Psoas muscle (tissue), 8 donors: ENCODE results near the gene USP11. TPM values are rescaled to one million over a fixed set of nuclear protein-coding genes. Genes with fewer than 3 reads are reported as not detected.

Experiments used
- ATAC-seq, 4 donors: fragments of 200-7000 bp; cut with Tn5 transposase; one replicate each; pipeline ENCODE4 v1.9.1; 2020; ENCODE audit warnings: moderate library complexity in 3 of 4, mild to moderate bottlenecking in 2 of 4
- DNase-seq, 2 donors: peaks; one replicate each; pipeline ENCODE4 v3.0.0-alpha.2; 2020
- H3K27ac ChIP-seq: fragments of 200-600 bp; one replicate; pipeline ENCODE4 v1.8.0; 2022
- H3K27me3 ChIP-seq, 3 donors: fragments of 200-600 bp in 1 of 3; one replicate each; pipeline versions ENCODE4 v1.6.1 to v1.8.0; 2013 to 2022; ENCODE audit warnings: low read length in 2 of 3, mild to moderate bottlenecking in 2 of 3, moderate library complexity in 1 of 3; ENCODE audit not compliant: insufficient read depth in 3 of 3
- H3K36me3 ChIP-seq, 2 donors: fragments of 200-600 bp in 1 of 2; one replicate each; pipeline versions ENCODE4 v1.6.1 to v1.8.0; 2013 to 2022; ENCODE audit warnings: low read depth in 1 of 2, mild to moderate bottlenecking in 1 of 2, moderate library complexity in 1 of 2; ENCODE audit not compliant: insufficient read depth in 1 of 2
- H3K4me1 ChIP-seq: fragments of 200-600 bp; one replicate; pipeline ENCODE4 v1.8.0; 2022
- H3K4me3 ChIP-seq: fragments of 200-600 bp; one replicate; pipeline ENCODE4 v1.8.0; 2022; ENCODE audit warnings: mild to moderate bottlenecking
- H3K9me3 ChIP-seq: fragments of 200-600 bp; one replicate; pipeline ENCODE4 v1.8.0; 2022
- CTCF ChIP-seq: fragments of 200-600 bp; IDR thresholded peaks from one replicate; pipeline ENCODE4 v1.8.0; 2022; ENCODE audit warnings: antibody characterized with exemption
- WGBS, 3 donors: extraction: QIAGEN DNeasy Blood & Tissue Kit; methylation state at CpG; one replicate each; pipeline versions ENCODE4 v1.1.6 to v1.1.7; 2013; 5-methylcytosine and 5-hydroxymethylcytosine counted together
- intact Hi-C, 2 donors: fragments of 100-400 bp; cut with DNase I; formaldehyde crosslinking; loops; one replicate each; pipeline versions ENCODE4 v1.11.0 to v1.14.2; 2022
- polyA plus RNA-seq, 3 donors: library from polyadenylated mRNA; stranded (reverse); fragments of 200-250 nt; gene quantifications; one replicate each; pipeline ENCODE4 v1.2.3, GENCODE V29; 2013
- total RNA-seq, 4 donors: library from RNA; stranded (reverse); fragmentation: NEBNext Ultra II Directional in 2 of 4; extraction: Animal tissue kit (Norgen Biotek cat#: 25700) in 2 of 4; gene quantifications; one replicate each; pipeline versions ENCODE4 v1.2.1 to v1.2.4, GENCODE V29; 2021 to 2023
- donor health status: healthy with polysubstance abuse.
- donor health status: DM: no; HTN: no; CAD: no; lungs with moderate emphysema.
- donor health status: Bipolar disorder and iron deficiency.
- donor health status: healthy.
- donor health status: DM: yes; HTN: yes; CAD: no.
- donor health status: DM: no; HTN: no; CAD: no.
- donor health status: DM: no; HTN: no; CAD: no.
- donor health status: DM: yes; HTN: yes; CAD: no.

USP11 gene
- total and polyA plus RNA-seq, 7 donors: 16.1 to 50.7 (median 30.7) TPM

GRCh38 chrX:47200385-47201150 lies 32.2 kb upstream of the USP11 start:
- H3K4me1 ChIP-seq: peaks cover 26% of the 10 kb centered on the region
- DNase-seq (peak; percentile 63 to 75), ATAC-seq (peak; percentile 84 to 89 (median 87))
- H3K9me3 ChIP-seq: no peaks in the 10 kb centered on the region
- peak; percentile 31 for TF ChIP-seq CTCF
- intact Hi-C loops: no loop called here
- H3K4me3 ChIP-seq: no peak overlapping the region
- H3K36me3 ChIP-seq: peaks cover 0 to 86% of the 10 kb centered on the region in 2 donors
- H3K27ac ChIP-seq: peak overlapping the region; percentile 71
- no peaks in the 10 kb centered on the region for H3K27me3 ChIP-seq
- WGBS, 3 donors: 46 to 73% (median 69%) methylated on average over 7 to 9 of the region's 9 CpGs

GRCh38 chrX:47201345-47201944 lies 31.4 kb upstream of the USP11 start:
- Histone ChIP-seq H3K27ac (peak overlapping the region; percentile 71), H3K4me3 (no peak overlapping the region), H3K36me3 (peaks cover 0 to 95% of the 10 kb centered on the region in 2 donors), H3K9me3 (no peaks in the 10 kb centered on the region), H3K27me3 (no peaks in the 10 kb centered on the region), H3K4me1 (peaks cover 17% of the 10 kb centered on the region)
- ATAC-seq (no peak), DNase-seq (peak in 1 of 2 donors; percentile 36)
- WGBS, 3 donors: 81 to 92% (median 89%) methylated on average over 8 to 9 of the region's 9 CpGs
- intact Hi-C loops: no loop called here
- no peak for TF ChIP-seq CTCF

GRCh38 chrX:47202316-47202715 lies 30.5 kb upstream of the USP11 start:
- intact Hi-C loops: no loop called here
- Histone ChIP-seq H3K36me3 (peaks cover 0 to 100% of the 10 kb centered on the region in 2 donors), H3K9me3 (no peaks in the 10 kb centered on the region), H3K4me1 (peaks cover 11% of the 10 kb centered on the region), H3K4me3 (no peak overlapping the region), H3K27ac (no peak overlapping the region), H3K27me3 (no peaks in the 10 kb centered on the region)
- WGBS, 3 donors: 88 to 93% (median 92%) methylated on average over 10 to 11 of the region's 11 CpGs
- ATAC-seq (no peak), DNase-seq (no peak)
- TF ChIP-seq CTCF: no peak

DNA sequence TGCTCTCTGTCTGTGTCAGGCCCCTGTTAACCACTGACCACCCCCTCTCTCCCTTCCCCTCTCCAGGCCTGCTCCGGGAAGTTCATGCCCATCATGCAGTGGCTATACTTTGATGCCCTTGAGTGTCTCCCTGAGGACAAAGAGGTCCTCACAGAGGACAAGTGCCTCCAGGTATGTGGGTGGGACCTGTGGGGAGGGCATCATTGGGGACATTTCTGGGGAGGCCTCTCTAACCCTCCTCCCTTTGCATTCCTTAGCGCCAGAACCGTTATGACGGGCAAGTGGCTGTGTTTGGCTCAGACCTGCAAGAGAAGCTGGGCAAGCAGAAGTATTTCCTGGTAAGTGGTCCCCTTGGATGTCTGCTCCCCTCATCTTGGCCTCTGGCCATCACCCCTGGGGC lies 29.9 kb upstream of the USP11 start:
- no peaks in the 10 kb centered on the region for H3K9me3 ChIP-seq
- no peak overlapping the region for H3K27ac ChIP-seq
- peaks cover 5% of the 10 kb centered on the region for H3K4me1 ChIP-seq
- H3K27me3 ChIP-seq: no peaks in the 10 kb centered on the region
- no peak overlapping the region for H3K4me3 ChIP-seq
- no peak for TF ChIP-seq CTCF
- DNase-seq (peak in 1 of 2 donors; percentile 39), ATAC-seq (no peak)
- WGBS, 3 donors: 81 to 85% methylated on average over 4 of the region's 4 CpGs; no CpG with 5 or more reads in 1 of the 3 donors
- H3K36me3 ChIP-seq: peaks cover 0 to 100% of the 10 kb centered on the region in 2 donors
- intact Hi-C loops: no loop called here
